Endothelial cell of umbilical vein (primary cell): ENCODE measurements around the gene DIPK1C. TPM values are rescaled to one million over a fixed set of nuclear protein-coding genes. Genes with fewer than 3 reads are reported as not detected.

Experiments used
- BruUV-seq: library from RNA; stranded (reverse); fragments of 400-500 nt; replicated peaks from 2 replicates; lab custom pipeline; 2021; lab: Mats Ljungman, UMichigan
- CTCF ChIA-PET: fragments of 300-600, 350-600 bp; sonication (Branson Sonifier 250); formaldehyde crosslinking; loops from one replicate; lab custom pipeline; 2021; ENCODE audit warnings: antibody characterized with exemption, inconsistent platforms; lab: Charles Lee
- POLR2A ChIA-PET: fragments of 300-600, 350-600 bp; sonication (Branson Sonifier 250); formaldehyde crosslinking; loops from one replicate; lab custom pipeline; 2021; ENCODE audit warnings: antibody characterized with exemption, inconsistent platforms; lab: Charles Lee
- DNase-seq: peaks from one replicate; pipeline ENCODE4 v3.0.0-alpha.2; 2011; ENCODE audit warnings: low read depth, low spot score
- FAIRE-seq: peaks from 2 replicates; lab custom pipeline; 2011; peaks lifted over from hg19 to GRCh38; lab: Jason Lieb, UNC
- H2AFZ ChIP-seq: 2 replicates; pipeline ENCODE4 v1.6.0; 2012; ENCODE audit warnings: low read depth, low read length, control low read depth, inconsistent platforms
- H3K27ac ChIP-seq: 2 replicates; pipeline ENCODE4 v1.5.1; 2011; ENCODE audit warnings: low read depth, mild to moderate bottlenecking, control low read depth, low read length, moderate library complexity; ENCODE audit not compliant: insufficient read depth
- H3K27me3 ChIP-seq, 2 experiments: 2 replicates each; pipeline versions ENCODE4 v1.6.0 to v1.6.1; 2011; ENCODE audit warnings: low read length in 2 of 2, mixed read lengths in 1 of 2; ENCODE audit not compliant: control insufficient read depth in 2 of 2, insufficient read depth in 2 of 2
- H3K36me3 ChIP-seq, 2 experiments: 2 replicates in 1 of 2; 3 replicates in 1 of 2; pipeline ENCODE4 v1.5.1; 2011; ENCODE audit warnings: low read length in 2 of 2, mild to moderate bottlenecking in 1 of 2, moderate library complexity in 1 of 2; ENCODE audit not compliant: control insufficient read depth in 2 of 2, insufficient read depth in 2 of 2; ENCODE audit errors: extremely low read depth in 1 of 2
- H3K4me1 ChIP-seq: 3 replicates; pipeline ENCODE4 v1.5.1; 2011; ENCODE audit warnings: mild to moderate bottlenecking, low read length; ENCODE audit not compliant: control insufficient read depth, insufficient read depth; ENCODE audit errors: extremely low read depth
- H3K4me2 ChIP-seq: 2 replicates; pipeline ENCODE4 v1.6.1; 2011; ENCODE audit warnings: low read length, control low read depth, mixed read lengths; ENCODE audit not compliant: insufficient read depth
- H3K4me3 ChIP-seq, 3 experiments: fragments of 200-600 bp in 1 of 3; sonication (generic), shearing (Covaris generic) in 1 of 3; replicated peaks in 1 of 3; 2 replicates each; pipeline ENCODE4 v1.5.1; 2011 to 2016; ENCODE audit warnings: control low read depth in 3 of 3, low read length in 3 of 3, mild to moderate bottlenecking in 2 of 3, inconsistent platforms in 1 of 3, low read depth in 1 of 3, moderate library complexity in 1 of 3; ENCODE audit not compliant: insufficient read depth in 1 of 3
- H3K79me2 ChIP-seq: 2 replicates; pipeline ENCODE4 v1.6.0; 2012; ENCODE audit warnings: low read length, inconsistent platforms; ENCODE audit not compliant: control insufficient read depth, insufficient read depth
- H3K9ac ChIP-seq: replicated peaks from 2 replicates; pipeline ENCODE3; 2011; ENCODE audit warnings: low read length, control low read depth; ENCODE audit not compliant: insufficient read depth; ENCODE audit errors: extremely low read depth
- H3K9me1 ChIP-seq: replicated peaks from 3 replicates; pipeline ENCODE4 v1.6.0; 2011; ENCODE audit warnings: mild to moderate bottlenecking, low read length; ENCODE audit not compliant: control insufficient read depth, insufficient read depth; ENCODE audit errors: extremely low read depth
- H3K9me3 ChIP-seq: replicated peaks from 2 replicates; pipeline ENCODE4 v1.5.1; 2012; ENCODE audit warnings: low read length, inconsistent platforms; ENCODE audit not compliant: control insufficient read depth, insufficient read depth
- H4K20me1 ChIP-seq: replicated peaks from 2 replicates; pipeline ENCODE3; 2011; ENCODE audit warnings: mild to moderate bottlenecking, low read length; ENCODE audit not compliant: control insufficient read depth, insufficient read depth; ENCODE audit errors: extremely low read depth
- CTCF ChIP-seq, 2 donors: IDR thresholded peaks; 1 replicate in 1 of 2; 2 replicates in 1 of 2; pipeline ENCODE4 v1.5.1; 2011; ENCODE audit warnings: low read length in 2 of 2, mild to moderate bottlenecking in 2 of 2, moderate library complexity in 2 of 2, control low read depth in 1 of 2, inconsistent platforms in 1 of 2, low read depth in 1 of 2; ENCODE audit not compliant: insufficient read depth in 1 of 2; ENCODE audit errors: extremely low read depth in 1 of 2
- EZH2 ChIP-seq: IDR thresholded peaks from 2 replicates; pipeline ENCODE4 v1.6.1; 2012; ENCODE audit warnings: borderline replicate concordance, low read depth, mild to moderate bottlenecking, moderate library complexity, low read length, inconsistent platforms; ENCODE audit not compliant: severe bottlenecking
- FOS ChIP-seq: IDR thresholded peaks from 2 replicates; pipeline ENCODE4 v1.6.1; 2011; ENCODE audit warnings: mild to moderate bottlenecking, low read length, moderate library complexity, borderline replicate concordance; ENCODE audit not compliant: insufficient read depth
- GATA2 ChIP-seq: IDR thresholded peaks from 2 replicates; pipeline ENCODE4 v1.7.0; 2011; ENCODE audit warnings: low read depth, mild to moderate bottlenecking, moderate library complexity, mixed read lengths, low read length; ENCODE audit not compliant: insufficient read length, insufficient read depth
- JUN ChIP-seq: IDR thresholded peaks from 2 replicates; pipeline ENCODE4 v1.6.1; 2011; ENCODE audit warnings: borderline replicate concordance, low read depth; ENCODE audit not compliant: insufficient read length, insufficient read depth
- MAX ChIP-seq: IDR thresholded peaks from 2 replicates; pipeline ENCODE4 v1.6.1; 2011; ENCODE audit not compliant: insufficient read depth, insufficient read length
- MYC ChIP-seq: IDR thresholded peaks from one replicate; pipeline ENCODE4 v1.6.1; 2011; ENCODE audit warnings: mild to moderate bottlenecking, low read depth, low read length
- POLR2A ChIP-seq: IDR thresholded peaks from 2 replicates; pipeline ENCODE4 v1.6.1; 2012; ENCODE audit warnings: low read depth, mild to moderate bottlenecking, control low read depth, low read length
- POLR2AphosphoS5 ChIP-seq: IDR thresholded peaks from 2 replicates; pipeline ENCODE4 v1.6.1; 2012; ENCODE audit warnings: low read depth, mild to moderate bottlenecking, control low read depth, low read length, moderate library complexity; ENCODE audit not compliant: insufficient read depth
- dilution Hi-C: fragments of 300-500 bp; cut with MboI; formaldehyde crosslinking; loops from one replicate; pipeline ENCODE4 v1.15.0; 2019; ENCODE audit warnings: low sequenced_read_pairs; ENCODE audit not compliant: extremely low pct_ligation_motif_present
- intact Hi-C: fragments of 100-400 bp; cut with micrococcal nuclease; formaldehyde crosslinking; loops from one replicate; pipeline ENCODE4 v1.10.0; 2022
- polyA plus RNA-seq, 4 experiments: library from polyadenylated mRNA; depleted of rRNA in 3 of 4; stranded (reverse) in 3 of 4; unstranded in 1 of 4; fragments of >200 nt; gene quantifications; 2 replicates each; pipeline versions ENCODE4 v1.2.1 to v1.2.3, GENCODE V29; 2011 to 2012; ENCODE audit warnings: missing spikeins in 1 of 4
- total RNA-seq: library from RNA; stranded (reverse); gene quantifications from 2 replicates; pipeline ENCODE4 v1.2.3, GENCODE V29; 2021

DIPK1C gene
- total and polyA plus RNA-seq, 2 donors (not counting 3 experiments of a cell fraction or from before 2014, with no cell fraction given): not detected

GRCh38 chr18:74478316-74478715 is 21.2 kb upstream of the DIPK1C start:
- Histone ChIP-seq H2AFZ (no peak overlapping the region), H3K4me2 (no peak overlapping the region), H3K4me1 (no peaks in the 10 kb centered on the region), H3K9me1 (no peaks in the 10 kb centered on the region), H3K79me2 (no peaks in the 10 kb centered on the region), H3K27ac (no peak overlapping the region), H4K20me1 (no peaks in the 10 kb centered on the region), H3K9ac (no peak overlapping the region), H3K36me3 (no peaks in the 10 kb centered on the region), H3K4me3 (no peak overlapping the region), H3K27me3 (peaks cover 0 to 3% of the 10 kb centered on the region in 2 experiments), H3K9me3 (no peaks in the 10 kb centered on the region)
- dilution Hi-C loops: no loop called here
- POLR2A ChIA-PET: no interaction called here
- TF ChIP-seq CTCF (IDR thresholded peaks at IDR 0.05; ENCODE audit: extremely low read depth in 1 of 2, insufficient read depth in 1 of 2, low read depth in 1 of 2, low read length in 2 of 2) (no peak), JUN (no peak), GATA2 (no peak), EZH2 (no peak), POLR2AphosphoS5 (no peak), MAX (no peak), FOS (no peak), POLR2A (no peak), MYC (no peak)
- CTCF ChIA-PET: no interaction called here
- no TSS peak for BruUV-seq
- DNase-seq: no peak
- no peak for FAIRE-seq
- intact Hi-C loops: loop anchor here (5.0 kb wide), 1 partner anchor 281 kb away; no protein-coding TSS in a partner anchor
